ENCODE results near the gene CHRM5.

GRCh38 chr15:33985751-33986150, 17.5 kb downstream of the CHRM5 start:
- TF ChIP-seq CTCF (IDR thresholded peaks at IDR 0.05) (no peak), POLR2A (IDR thresholded peaks at IDR 0.05) (no peak)

All from esophagus squamous epithelium (tissue), 4 donors.